ENCODE data around the gene BHMT2.

The BHMT2 gene

DNA sequence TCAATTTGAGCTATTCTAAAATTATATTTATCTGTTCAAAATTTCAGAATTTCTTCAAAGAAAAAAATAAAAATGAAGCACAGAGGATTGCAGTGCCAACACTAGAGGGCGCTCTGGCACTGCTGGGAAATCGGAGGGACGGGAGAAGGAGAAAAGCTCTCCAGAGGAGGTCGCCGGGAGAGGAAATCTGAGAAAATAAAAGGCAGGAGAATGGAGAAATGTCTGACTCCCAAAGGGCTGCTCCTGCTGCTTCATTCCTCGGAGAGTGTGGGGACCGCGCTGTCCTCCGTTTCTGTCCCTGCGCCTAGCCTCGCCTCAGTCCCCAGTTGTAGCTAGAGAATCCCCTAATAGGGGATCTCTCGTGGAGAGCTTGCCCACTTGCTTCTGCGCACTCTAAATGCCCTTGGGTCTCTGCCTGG lies 44.5 kb upstream of the BHMT2 start:
- H3K4me3 ChIP-seq (ENCODE audit: low read length), result peak overlapping the region; percentile 40
- TF ChIP-seq, protein P1, sequence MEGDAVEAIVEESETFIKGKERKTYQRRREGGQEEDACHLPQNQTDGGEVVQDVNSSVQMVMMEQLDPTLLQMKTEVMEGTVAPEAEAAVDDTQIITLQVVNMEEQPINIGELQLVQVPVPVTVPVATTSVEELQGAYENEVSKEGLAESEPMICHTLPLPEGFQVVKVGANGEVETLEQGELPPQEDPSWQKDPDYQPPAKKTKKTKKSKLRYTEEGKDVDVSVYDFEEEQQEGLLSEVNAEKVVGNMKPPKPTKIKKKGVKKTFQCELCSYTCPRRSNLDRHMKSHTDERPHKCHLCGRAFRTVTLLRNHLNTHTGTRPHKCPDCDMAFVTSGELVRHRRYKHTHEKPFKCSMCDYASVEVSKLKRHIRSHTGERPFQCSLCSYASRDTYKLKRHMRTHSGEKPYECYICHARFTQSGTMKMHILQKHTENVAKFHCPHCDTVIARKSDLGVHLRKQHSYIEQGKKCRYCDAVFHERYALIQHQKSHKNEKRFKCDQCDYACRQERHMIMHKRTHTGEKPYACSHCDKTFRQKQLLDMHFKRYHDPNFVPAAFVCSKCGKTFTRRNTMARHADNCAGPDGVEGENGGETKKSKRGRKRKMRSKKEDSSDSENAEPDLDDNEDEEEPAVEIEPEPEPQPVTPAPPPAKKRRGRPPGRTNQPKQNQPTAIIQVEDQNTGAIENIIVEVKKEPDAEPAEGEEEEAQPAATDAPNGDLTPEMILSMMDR (conservative IDR thresholded peaks at IDR 0.05; ENCODE audit: low read depth, low read length), result peak; percentile 88
- DNase-seq (ENCODE audit: low read depth), result no peak

DNA sequence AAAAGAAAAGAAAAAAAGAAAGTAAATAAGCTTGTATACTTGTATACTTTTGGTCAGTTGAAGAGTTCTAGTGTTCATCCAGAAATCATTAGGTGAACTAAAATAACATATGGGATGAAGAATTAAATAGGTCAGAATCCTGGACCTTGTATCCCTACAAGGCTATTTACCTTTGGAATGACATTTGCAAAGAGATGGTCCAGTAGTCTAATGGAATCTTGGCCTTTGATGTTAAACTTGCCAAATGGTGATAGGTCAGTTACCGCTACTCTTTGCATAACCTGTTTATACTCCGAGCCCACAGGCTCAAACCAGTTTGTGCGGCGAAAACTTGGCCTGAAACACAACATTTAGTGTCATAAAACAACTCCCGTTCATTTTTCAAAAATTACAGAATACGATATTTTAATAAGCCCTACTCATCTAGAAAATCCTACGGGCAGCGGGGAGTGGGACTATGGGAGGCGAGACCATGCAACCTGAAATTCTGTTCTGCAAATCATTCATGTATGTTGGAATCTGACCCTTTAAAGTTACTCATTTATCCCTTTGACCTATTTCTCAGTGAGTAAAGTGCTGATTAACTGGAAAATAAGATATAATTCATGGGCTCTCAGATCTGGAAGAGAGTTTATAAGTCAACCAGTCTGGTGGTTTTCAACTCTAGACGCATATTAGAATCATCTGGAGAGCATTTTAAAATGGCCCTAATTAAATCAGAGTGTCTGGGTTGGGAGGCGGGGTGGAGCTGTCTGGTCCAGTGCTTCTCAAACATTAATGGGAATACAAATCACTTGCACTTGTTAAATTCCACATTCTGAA lies 38.7 kb upstream of the BHMT2 start:
- no peak for DNase-seq (ENCODE audit: low read depth)
- H3K4me3 ChIP-seq (ENCODE audit: low read length), result no peak overlapping the region
- TF ChIP-seq, protein P1 (conservative IDR thresholded peaks at IDR 0.05; ENCODE audit: low read depth, low read length), result no peak

DNA sequence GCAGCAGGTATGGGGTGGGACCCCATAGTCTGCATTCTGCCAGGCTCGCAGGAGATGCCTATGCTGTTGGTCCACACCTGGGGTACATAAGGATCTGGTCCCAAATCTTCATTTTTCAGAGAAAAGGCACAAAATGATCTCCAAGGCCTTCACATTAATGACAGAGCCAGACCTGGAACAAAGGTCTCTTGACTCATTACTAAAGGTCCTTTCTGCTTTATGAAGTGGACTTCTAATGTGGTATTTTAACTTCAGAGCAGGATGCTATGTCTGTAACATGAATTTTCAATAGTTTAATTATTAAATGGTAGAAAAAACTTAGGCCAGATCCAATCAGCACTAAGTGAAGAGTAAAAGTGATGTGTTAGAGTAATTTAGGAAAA lies 38.1 kb upstream of the BHMT2 start:
- no peak overlapping the region for H3K4me3 ChIP-seq (ENCODE audit: low read length)
- TF ChIP-seq, protein P1 (conservative IDR thresholded peaks at IDR 0.05; ENCODE audit: low read depth, low read length), result no peak
- DNase-seq (ENCODE audit: low read depth), result no peak

DNA sequence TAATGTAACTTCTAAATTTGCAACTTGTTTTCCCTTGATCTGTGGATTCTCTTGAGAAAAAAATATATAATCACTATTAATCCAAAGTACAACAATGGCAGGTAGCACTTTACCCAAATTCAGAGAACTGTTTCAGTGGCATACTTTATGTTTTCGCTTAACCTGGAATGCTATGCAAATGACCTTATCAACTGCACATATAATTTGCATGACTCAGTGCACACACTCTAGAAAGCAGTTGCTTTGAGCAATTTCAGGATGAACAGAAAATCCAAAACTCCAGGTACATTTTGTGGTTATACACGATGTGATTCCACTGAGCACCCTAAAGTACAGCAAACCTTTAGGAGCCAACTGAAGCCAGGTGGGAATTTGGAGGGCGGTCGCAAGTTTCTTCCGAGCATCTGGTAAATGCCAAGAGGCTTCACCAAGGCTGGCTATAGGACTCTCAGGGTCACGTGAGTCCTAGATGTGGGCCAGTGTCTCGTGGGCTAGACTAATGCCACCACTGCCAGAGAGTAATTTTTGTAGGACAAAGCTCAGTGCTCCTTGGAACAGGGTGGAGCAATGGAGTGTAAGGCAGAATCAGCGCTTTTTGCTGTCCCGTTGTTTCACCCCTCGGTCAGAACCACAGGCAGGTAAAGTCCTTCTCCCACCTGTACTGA lies 37.4 kb upstream of the BHMT2 start:
- no peak overlapping the region for H3K4me3 ChIP-seq (ENCODE audit: low read length)
- no peak for DNase-seq (ENCODE audit: low read depth)
- TF ChIP-seq, protein P1 (conservative IDR thresholded peaks at IDR 0.05; ENCODE audit: low read depth, low read length), result no peak

DNA sequence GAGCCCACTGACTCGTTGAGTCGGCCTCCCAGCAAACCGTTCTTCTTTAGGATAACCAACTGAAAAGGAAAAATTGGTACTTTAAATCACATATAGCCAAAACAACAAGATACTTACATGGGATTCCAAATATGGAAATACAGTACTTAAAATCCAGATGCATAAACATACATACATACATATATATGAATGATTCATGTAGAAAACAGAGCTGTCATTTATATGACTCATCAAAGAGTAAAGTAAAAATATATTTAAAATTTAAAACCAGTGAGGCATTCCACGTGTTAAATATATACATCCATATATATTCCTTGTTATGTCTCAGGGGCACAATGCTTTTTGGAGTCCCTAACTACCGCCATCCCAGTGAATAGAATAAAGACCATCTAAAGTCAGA lies 36.8 kb upstream of the BHMT2 start:
- DNase-seq (ENCODE audit: low read depth), result no peak
- H3K4me3 ChIP-seq (ENCODE audit: low read length), result no peak overlapping the region
- TF ChIP-seq, protein P1 (conservative IDR thresholded peaks at IDR 0.05; ENCODE audit: low read depth, low read length), result no peak

GRCh38 chr5:79035237-79035636 lies 34.3 kb upstream of the BHMT2 start:
- no peak overlapping the region for H3K4me3 ChIP-seq (ENCODE audit: low read length)
- no peak for DNase-seq (ENCODE audit: low read depth)
- TF ChIP-seq, protein P1 (conservative IDR thresholded peaks at IDR 0.05; ENCODE audit: low read depth, low read length), result no peak

DNA sequence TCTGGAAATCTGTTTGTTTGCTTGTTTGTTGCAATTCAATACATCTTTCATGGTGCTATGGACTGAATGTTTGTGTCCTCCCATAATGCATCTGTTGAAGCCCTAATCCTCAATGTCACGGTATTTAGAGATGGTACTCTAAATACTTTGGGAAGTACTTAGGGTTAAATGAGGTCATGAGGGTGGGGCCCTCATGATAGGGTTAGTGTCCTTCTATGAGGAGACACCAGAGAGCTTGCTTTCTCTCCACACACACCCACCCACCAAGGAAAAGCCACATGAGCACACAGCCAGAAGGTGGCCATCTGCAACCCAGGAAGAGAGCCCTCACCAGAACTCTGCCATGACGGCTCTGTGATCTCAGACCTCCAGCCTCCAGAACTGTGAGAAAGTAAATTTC lies 32.8 kb upstream of the BHMT2 start:
- TF ChIP-seq, protein P1 (conservative IDR thresholded peaks at IDR 0.05; ENCODE audit: low read depth, low read length), result no peak
- no peak for DNase-seq (ENCODE audit: low read depth)
- H3K4me3 ChIP-seq (ENCODE audit: low read length), result no peak overlapping the region
